Renal pelvis (tissue), 3 donors: Measurements from ENCODE around the gene UBA7. TPM values are rescaled to one million over a fixed set of nuclear protein-coding genes. Genes with fewer than 3 reads are reported as not detected.

Experiments
- polyA plus RNA-seq, 3 donors: library from polyadenylated mRNA; unstranded; fragments of 120-200 nt; gene quantifications; one replicate each; pipeline ENCODE4 v1.2.1, GENCODE V29; 2013; ENCODE audit not compliant: insufficient read length in 3 of 3

The UBA7 gene
- polyA plus RNA-seq, 3 donors: 34.4 to 43.1 (median 36.8) TPM

Other genes starting within 250 kb of the UBA7 start
- 100 to 1,000 TPM; 153 to 162 (median 156) TPM for gene APEH, start 139.6 kb downstream of the UBA7 start, polyA plus RNA-seq
- gene MST1, start 124.5 kb downstream of the UBA7 start, polyA plus RNA-seq: 100 to 1,000 TPM; 192 to 266 (median 201) TPM
- 10 to 100 TPM; 40.4 to 42.0 (median 40.9) TPM for gene RNF123, start 124.4 kb downstream of the UBA7 start, polyA plus RNA-seq
- gene AMIGO3, start 94.3 kb downstream of the UBA7 start, polyA plus RNA-seq: 1 to 10 TPM; 2.3 to 2.7 (median 2.5) TPM
- 10 to 100 TPM; 15.7 to 20.7 (median 15.8) TPM for gene GMPPB, start 90.0 kb downstream of the UBA7 start, polyA plus RNA-seq
- 10 to 100 TPM; 48.7 to 52.9 (median 51.4) TPM for gene IP6K1, start 27.4 kb downstream of the UBA7 start, polyA plus RNA-seq
- not detected for gene CDHR4, start 14.1 kb downstream of the UBA7 start, polyA plus RNA-seq
- gene INKA1, start 10.7 kb downstream of the UBA7 start, polyA plus RNA-seq: 10 to 100 TPM in 2 of 3 donors, 1 to 10 TPM in 1; 9.9 to 17.2 (median 12.7) TPM
- gene TRAIP, start 42.6 kb upstream of the UBA7 start, polyA plus RNA-seq: 10 to 100 TPM in 1 of 3 donors, 1 to 10 TPM in 2; 9.3 to 13.1 (median 9.7) TPM
- gene CAMKV, start 56.0 kb upstream of the UBA7 start, polyA plus RNA-seq: under 1 TPM; 0.06 to 0.41 (median 0.26) TPM
- gene MST1R, start 89.9 kb upstream of the UBA7 start, polyA plus RNA-seq: 1 to 10 TPM in 2 of 3 donors, under 1 TPM in 1; 1.00 to 1.7 (median 1.4) TPM
- gene MON1A, start 115.9 kb upstream of the UBA7 start, polyA plus RNA-seq: 1 to 10 TPM; 8.1 to 9.3 (median 8.5) TPM
- gene RBM6, start 126.2 kb upstream of the UBA7 start, polyA plus RNA-seq: 100 to 1,000 TPM; 123 to 187 (median 129) TPM